GM21390 (cell line): ENCODE data around the gene RPUSD4.

ENCODE experiments used
- ATAC-seq: cut with Tn5 transposase; IDR thresholded peaks from one replicate; pipeline ENCODE4 v1.9.1; 2021; ENCODE audit not compliant: unreplicated experiment

The RPUSD4 gene

GRCh38 chr11:126159719-126160344 lies 51.6 kb downstream of the RPUSD4 start:
- no peak for ATAC-seq

- ATAC-seq = no peak
These were observed 53.2 kb downstream of the RPUSD4 start for GRCh38 chr11:126158054-126158791.

- no peak for ATAC-seq
These were observed 54.0 kb downstream of the RPUSD4 start for GRCh38 chr11:126157326-126158030.

DNA sequence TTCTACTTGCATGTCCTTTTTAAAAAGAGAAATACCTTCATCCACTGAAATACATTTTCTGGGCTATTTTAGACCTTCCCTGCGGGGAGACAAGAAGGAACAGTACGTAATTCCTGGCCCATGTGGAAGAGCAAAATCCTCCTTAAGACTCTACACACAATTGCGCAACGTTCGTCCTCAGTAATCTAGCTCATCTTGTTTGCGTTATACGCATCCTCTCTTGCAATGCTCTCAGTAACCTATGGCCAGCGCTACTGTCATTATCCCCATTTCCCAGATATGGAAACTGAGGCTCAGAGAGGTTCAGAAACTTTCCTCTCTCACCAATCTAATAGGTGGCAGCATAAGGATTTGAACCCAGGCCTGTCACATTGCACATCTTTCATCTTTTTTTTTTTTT lies 54.6 kb downstream of the RPUSD4 start:
- ATAC-seq = no peak

- no peak for ATAC-seq
These were observed 55.9 kb downstream of the RPUSD4 start for GRCh38 chr11:126155402-126156187.

- ATAC-seq = no peak
These were observed 56.8 kb downstream of the RPUSD4 start for GRCh38 chr11:126154691-126155090.

DNA sequence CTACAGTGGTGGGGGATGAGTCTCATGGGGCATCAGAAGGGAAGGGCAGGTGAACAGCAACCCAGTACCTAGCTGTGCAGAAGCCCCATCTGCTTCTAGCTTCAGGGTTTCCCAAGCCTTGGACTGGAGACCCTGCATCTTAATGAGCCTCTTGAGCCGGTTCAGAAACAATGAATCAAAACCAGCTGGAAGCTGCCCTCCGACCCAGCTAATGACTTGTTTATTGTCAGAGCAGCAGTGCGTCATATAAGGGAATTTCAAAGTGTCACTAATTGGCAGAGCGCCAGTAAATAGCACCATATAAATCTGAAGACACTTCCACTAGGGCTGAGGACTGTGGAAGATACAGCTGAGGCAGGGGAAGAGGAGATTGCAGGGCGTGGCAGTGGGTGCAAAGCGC lies 57.5 kb downstream of the RPUSD4 start:
- ATAC-seq = no peak

- ATAC-seq = no peak
These were observed 58.4 kb downstream of the RPUSD4 start for GRCh38 chr11:126153006-126153405.

- ATAC-seq = no peak
These were observed 58.9 kb downstream of the RPUSD4 start for GRCh38 chr11:126152586-126152985.

DNA sequence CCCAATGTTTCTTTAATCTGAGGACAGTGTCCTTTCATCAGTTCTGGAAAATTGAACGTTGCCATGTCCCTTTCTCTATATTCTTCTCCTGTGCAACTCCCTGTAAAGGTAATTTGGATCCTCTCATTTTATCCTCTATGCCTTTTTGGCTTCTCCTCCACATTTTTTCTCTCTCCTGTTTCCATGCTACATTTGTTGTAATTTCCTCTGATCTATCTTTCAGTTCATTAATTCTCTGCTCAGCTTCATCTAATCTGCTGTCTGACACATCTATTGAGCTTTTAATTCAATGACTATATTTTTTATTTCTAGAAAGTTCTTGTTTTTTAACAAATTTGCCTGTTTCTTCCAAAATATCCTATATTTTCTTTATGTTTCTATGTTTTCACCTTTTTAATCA lies 59.3 kb downstream of the RPUSD4 start:
- no peak for ATAC-seq
